Measurements from ENCODE around the gene ACVR2A.

GRCh38 chr2:147937744-147938349 is 93.0 kb downstream of the ACVR2A start:
- TF ChIP-seq CTCF (IDR thresholded peaks at IDR 0.05 in 8 of 11, conservative IDR thresholded peaks at IDR 0.05 in 3 of 11) (peak; percentile 51 to 89 (median 79)), POLR2A (IDR thresholded peaks at IDR 0.05) (no peak), POLR2AphosphoS5 (IDR thresholded peaks at IDR 0.05) (no peak)
